ENCODE results near the gene RXRG.
A peak's percentile ranks its signal among the peaks of the same experiment; 100 is the strongest.

Gene RXRG

DNA sequence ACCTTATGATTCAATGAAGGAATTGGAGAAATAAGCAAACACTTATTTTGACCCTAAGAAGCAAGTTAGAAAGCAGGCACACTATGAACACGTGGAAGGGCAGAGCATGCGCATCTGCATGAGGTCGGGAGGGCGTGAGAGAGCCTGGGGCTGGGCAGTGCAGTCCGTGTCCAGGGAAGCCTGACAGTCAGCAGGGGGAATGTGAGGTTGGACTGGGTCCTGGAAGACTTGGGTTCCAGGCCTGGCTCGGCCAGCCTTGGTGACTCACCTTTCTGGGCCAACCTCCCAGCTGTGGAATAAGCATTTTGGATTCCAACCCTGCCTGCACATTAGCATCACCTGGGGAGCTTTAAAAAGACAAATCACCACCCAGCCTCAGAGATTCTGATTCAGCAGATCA, 61.9 kb downstream of the RXRG start:
- ChIA-PET POLR2A (no interaction called here), CTCF (interaction anchor here (1.1 to 6.7 kb wide), 3 partner anchors 10 to 209 kb away, joined by 4 to 54 read pairs (median 28); no protein-coding TSS in a partner anchor)
- H3K4me3 ChIP-seq (ENCODE audit: low read depth, low read length), result no peak overlapping the region
- DNase-seq (ENCODE audit: low read depth, low spot score), result no peak
- no peak for TF ChIP-seq CTCF (IDR thresholded peaks at IDR 0.05; ENCODE audit: insufficient read depth, low read length, missing control alignments)

DNA sequence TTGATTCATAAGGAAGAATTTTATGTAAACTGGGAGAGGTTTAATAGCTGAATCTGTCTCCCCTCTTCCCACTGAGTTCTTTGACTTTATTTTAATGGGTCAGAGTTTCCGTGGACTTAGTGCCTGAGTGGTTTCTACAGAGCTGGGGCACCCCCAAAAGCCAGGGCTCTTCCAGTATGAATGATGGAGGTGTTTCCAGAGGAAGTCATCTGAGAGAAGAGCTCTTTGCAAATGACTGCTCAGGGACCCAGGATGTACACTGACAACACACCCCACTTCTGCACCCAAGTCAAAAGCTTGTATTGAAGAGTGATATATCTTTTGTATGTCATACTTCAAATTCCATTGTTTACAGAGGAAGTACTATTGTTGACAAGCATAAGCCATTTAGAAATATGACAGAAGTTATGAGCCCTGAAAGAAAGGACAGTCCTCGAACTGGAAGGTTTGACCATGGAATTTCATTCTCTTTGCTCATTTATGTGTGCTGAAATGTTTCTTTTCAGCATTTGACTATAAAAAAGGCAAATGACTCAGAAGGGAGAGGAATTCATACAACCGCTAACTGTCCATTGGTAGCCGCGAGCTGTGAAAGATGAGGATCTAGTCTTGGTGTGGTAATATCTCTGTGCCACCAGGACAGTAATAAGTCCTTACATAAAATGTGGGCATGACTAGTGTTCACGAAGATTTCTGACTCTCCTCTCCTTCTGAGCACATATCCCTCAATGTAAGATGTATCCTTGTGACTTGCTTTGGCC, 63.0 kb downstream of the RXRG start:
- H3K4me3 ChIP-seq (ENCODE audit: low read depth, low read length), result no peak overlapping the region
- CTCF ChIA-PET, result interaction anchor here (1.1 to 6.7 kb wide), 3 partner anchors 11 to 211 kb away, joined by 4 to 54 read pairs (median 28); no protein-coding TSS in a partner anchor
- POLR2A ChIA-PET, result no interaction called here
- TF ChIP-seq CTCF (IDR thresholded peaks at IDR 0.05; ENCODE audit: insufficient read depth, low read length, missing control alignments), result no peak
- DNase-seq (ENCODE audit: low read depth, low spot score), result no peak

DNA sequence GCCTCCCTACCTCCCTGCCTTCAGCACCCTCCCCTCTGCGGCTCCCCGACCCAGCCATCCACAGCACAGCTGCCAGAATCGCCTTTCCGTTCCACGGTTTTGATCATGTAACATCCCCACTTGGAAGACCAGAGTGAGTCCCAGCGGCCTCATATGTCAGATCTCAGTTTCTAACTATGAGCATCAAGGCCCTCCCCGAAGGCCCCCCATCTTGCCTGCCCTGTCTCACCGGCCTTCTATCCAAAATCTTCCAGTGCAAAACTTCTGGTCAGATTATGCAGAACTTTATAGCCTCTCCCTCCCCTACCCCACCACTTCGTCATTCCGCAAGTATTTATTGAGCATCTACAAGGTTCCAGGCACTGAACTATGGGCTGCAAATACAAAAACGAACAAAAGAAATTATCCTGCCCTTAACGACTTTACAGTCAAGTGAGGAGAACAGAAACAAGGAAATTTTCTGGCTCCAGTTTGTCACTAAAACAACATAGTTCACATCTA, 68.1 kb downstream of the RXRG start:
- no peak for TF ChIP-seq CTCF (IDR thresholded peaks at IDR 0.05; ENCODE audit: insufficient read depth, low read length, missing control alignments)
- CTCF ChIA-PET, result interaction anchor here (1.4 to 2.8 kb wide), 3 partner anchors 9 to 16 kb away, joined by 3 to 23 read pairs (median 16); no protein-coding TSS in a partner anchor
- H3K4me3 ChIP-seq (ENCODE audit: low read depth, low read length), result peak overlapping the region; percentile 37
- DNase-seq (ENCODE audit: low read depth, low spot score), result no peak
- POLR2A ChIA-PET, result no interaction called here

- POLR2A ChIA-PET, result no interaction called here
- peak overlapping the region; percentile 37 for H3K4me3 ChIP-seq (ENCODE audit: low read depth, low read length)
- TF ChIP-seq CTCF (IDR thresholded peaks at IDR 0.05; ENCODE audit: insufficient read depth, low read length, missing control alignments), result no peak
- DNase-seq (ENCODE audit: low read depth, low spot score), result no peak
- CTCF ChIA-PET, result interaction anchor here (1.4 to 2.8 kb wide), 3 partner anchors 8 to 17 kb away, joined by 3 to 23 read pairs (median 16); no protein-coding TSS in a partner anchor
Measured at GRCh38 chr1:165376041-165376810, 68.7 kb downstream of the RXRG start.

- H3K4me3 ChIP-seq (ENCODE audit: low read depth, low read length), result 0 out of 2 replicates have a peak overlapping the region, but pooled peaks have one; percentile 37
- TF ChIP-seq CTCF (IDR thresholded peaks at IDR 0.05; ENCODE audit: insufficient read depth, low read length, missing control alignments), result no peak
- POLR2A ChIA-PET, result no interaction called here
- DNase-seq (ENCODE audit: low read depth, low spot score), result no peak
- CTCF ChIA-PET, result interaction anchor here (1.4 to 2.8 kb wide), 3 partner anchors 7 to 17 kb away, joined by 3 to 23 read pairs (median 16); no protein-coding TSS in a partner anchor
Measured at GRCh38 chr1:165375623-165376022, 69.3 kb downstream of the RXRG start.

All from AG04449 (cell line).